PC-9 (cell line): Measurements from ENCODE around the gene RBFOX1.

Experiments
- EZH2 ChIP-seq: fragments of 200-600 bp; sonication (generic); IDR thresholded peaks from 2 replicates; pipeline ENCODE4 v1.8.0; 2017; ENCODE audit warnings: antibody characterized with exemption, low read depth
- TF ChIP-seq, protein P1 (sequence below): fragments of 200-600 bp; sonication (generic); conservative IDR thresholded peaks from 2 replicates; pipeline ENCODE4 v1.6.1; 2017; ENCODE audit warnings: mixed run types, antibody characterized with exemption, mild to moderate bottlenecking, moderate library complexity

DNA sequence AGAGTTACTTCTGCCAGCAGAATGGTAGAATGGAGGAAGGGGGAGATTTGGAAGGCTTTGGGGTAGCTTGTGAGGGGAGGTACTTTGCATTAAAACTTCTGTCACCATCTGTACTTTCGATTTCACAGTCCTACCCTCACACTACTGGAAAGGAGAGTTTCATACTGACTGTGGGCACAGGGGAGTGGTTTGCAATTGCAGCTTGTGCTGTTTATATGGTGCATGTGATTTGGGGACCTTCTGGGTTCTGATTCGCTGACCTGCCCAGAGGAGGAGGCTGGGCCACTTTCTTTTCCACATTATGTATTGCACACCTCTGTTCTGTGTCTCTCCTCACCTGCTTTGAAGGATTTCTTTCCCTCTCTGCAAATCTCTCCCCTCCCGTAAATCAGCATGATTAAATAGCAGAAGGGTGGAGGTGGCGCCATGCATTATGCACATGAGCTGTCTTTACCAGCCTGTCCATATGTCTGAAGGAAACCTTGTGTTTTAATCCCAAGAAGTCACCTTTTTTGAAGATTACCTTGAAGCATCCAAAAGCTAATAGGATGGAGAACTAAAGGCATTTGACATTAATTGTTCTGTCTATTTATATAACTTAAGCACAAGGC lies 90.9 kb downstream of the RBFOX1 start:
- TF ChIP-seq, protein P1, sequence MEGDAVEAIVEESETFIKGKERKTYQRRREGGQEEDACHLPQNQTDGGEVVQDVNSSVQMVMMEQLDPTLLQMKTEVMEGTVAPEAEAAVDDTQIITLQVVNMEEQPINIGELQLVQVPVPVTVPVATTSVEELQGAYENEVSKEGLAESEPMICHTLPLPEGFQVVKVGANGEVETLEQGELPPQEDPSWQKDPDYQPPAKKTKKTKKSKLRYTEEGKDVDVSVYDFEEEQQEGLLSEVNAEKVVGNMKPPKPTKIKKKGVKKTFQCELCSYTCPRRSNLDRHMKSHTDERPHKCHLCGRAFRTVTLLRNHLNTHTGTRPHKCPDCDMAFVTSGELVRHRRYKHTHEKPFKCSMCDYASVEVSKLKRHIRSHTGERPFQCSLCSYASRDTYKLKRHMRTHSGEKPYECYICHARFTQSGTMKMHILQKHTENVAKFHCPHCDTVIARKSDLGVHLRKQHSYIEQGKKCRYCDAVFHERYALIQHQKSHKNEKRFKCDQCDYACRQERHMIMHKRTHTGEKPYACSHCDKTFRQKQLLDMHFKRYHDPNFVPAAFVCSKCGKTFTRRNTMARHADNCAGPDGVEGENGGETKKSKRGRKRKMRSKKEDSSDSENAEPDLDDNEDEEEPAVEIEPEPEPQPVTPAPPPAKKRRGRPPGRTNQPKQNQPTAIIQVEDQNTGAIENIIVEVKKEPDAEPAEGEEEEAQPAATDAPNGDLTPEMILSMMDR = no peak
- no peak for TF ChIP-seq EZH2
